Lower leg skin (tissue), 3 donors: ENCODE data around the gene SETDB2.

Experiments used
- POLR2A ChIP-seq, 2 donors: fragments of 450-650 bp; IDR thresholded peaks; one replicate each; pipeline ENCODE4 v1.6.1; 2016 to 2017; ENCODE audit warnings: antibody characterized with exemption in 2 of 2, mild to moderate bottlenecking in 1 of 2, moderate library complexity in 1 of 2
- TF ChIP-seq, protein P1 (sequence below), 3 donors: fragments of 450-650 bp; IDR thresholded peaks; one replicate each; pipeline ENCODE4 v1.5.1; 2016; ENCODE audit warnings: antibody characterized with exemption in 3 of 3, mild to moderate bottlenecking in 3 of 3, moderate library complexity in 2 of 3

DNA sequence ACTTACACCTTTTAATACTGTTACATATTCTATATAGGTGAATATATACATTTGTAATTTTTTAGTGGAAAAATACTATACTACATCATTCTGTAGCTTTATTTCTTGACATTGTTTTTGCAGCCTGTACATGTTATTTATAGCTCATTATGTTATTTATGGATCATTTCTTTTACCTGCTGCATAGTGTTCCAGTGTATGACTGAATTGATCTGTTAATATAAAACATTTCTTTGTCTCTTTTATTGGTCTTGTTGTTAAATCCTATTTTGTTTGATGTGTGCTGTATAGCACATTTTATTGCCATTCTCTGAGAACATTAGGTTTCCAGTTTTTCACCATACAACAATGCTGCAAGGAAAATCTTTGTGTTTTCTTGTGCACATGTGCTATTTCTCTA, 2.4 kb downstream of the SETDB2 start:
- TF ChIP-seq, protein P1, sequence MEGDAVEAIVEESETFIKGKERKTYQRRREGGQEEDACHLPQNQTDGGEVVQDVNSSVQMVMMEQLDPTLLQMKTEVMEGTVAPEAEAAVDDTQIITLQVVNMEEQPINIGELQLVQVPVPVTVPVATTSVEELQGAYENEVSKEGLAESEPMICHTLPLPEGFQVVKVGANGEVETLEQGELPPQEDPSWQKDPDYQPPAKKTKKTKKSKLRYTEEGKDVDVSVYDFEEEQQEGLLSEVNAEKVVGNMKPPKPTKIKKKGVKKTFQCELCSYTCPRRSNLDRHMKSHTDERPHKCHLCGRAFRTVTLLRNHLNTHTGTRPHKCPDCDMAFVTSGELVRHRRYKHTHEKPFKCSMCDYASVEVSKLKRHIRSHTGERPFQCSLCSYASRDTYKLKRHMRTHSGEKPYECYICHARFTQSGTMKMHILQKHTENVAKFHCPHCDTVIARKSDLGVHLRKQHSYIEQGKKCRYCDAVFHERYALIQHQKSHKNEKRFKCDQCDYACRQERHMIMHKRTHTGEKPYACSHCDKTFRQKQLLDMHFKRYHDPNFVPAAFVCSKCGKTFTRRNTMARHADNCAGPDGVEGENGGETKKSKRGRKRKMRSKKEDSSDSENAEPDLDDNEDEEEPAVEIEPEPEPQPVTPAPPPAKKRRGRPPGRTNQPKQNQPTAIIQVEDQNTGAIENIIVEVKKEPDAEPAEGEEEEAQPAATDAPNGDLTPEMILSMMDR (IDR thresholded peaks at IDR 0.05), result no peak
- TF ChIP-seq POLR2A (IDR thresholded peaks at IDR 0.05), result no peak
